Measurements from ENCODE around the gene TMEM60.

DNA sequence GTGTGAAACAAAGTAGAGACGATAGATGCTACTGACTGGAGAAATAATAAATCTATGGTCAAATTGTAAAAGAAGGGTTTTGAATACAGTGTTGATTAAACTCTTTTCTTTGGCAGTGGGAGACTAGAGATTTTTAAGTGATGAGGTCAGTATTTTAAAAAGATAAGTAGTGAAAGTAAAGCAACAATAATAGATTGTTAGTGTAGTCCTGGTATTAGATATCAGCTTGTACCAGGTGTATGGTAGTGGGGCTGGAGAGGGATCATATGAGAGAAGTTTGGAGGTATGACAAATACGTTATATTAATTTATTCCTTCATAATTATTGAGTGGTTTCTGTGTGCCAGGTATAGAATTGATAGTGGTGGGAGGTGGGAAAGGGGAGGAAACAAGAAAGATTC lies 25.6 kb upstream of the TMEM60 start:
- no peak for TF ChIP-seq CTCF (IDR thresholded peaks at IDR 0.05)
- TF ChIP-seq POLR2A (IDR thresholded peaks at IDR 0.05): no peak
